Activated T-cell treated with anti-CD3 and anti-CD28 coated beads, Interleukin-2, amount 50 U/mL, for 1 hour (primary cell): Measurements from ENCODE around the gene SRSF6.
"Not testable (repeated sequence)": the region's sequence is repeated elsewhere in the genome, so short reads cannot be mapped to it uniquely, and the experiment has no call there.

ENCODE experiments used
- DNase-seq: peaks from one replicate; pipeline ENCODE4 v3.0.0-alpha.2; 2020

Gene SRSF6

DNA sequence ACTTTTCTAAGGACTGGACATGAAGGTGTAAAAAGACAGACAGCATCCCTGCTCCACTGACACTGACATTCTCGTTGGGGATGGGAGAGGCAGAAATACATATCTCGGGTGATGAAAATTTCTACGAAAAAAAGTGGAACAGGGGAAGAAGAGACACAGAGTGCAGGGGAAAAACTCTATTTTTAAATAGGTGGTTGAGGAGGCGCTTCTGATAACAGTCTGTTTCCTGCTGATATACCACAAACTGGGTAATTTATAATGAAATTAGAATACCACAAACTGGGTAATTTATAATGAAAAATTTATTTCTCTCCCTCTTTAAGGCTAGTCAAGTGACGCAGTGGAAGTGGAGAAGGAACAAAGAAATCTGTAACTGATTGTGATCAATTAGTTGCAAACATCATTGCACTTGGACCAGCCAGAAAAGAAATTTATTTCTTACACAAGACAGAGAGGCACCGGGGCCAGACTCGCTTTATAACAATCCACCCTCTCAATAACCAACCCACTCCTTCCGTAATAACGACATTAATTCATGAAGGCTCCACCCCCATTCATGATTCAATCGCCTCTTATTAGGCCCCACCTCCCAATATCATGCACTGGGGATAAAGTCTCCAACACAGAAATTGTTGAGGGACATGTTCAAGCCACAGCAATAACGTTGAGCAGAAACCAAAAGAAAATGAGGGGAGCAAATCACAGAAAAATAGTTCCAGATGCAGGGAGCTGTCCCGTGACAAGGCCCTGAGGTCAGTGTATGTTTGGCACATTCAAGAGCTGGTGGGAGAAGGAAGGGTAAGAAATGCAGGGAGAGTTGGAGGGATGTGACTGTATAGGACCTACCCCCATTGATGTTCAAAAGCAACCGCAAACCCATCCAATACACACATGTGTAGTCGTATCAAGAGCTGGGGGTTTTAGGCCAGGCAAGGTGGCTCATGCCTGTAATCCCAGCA, 6.6 kb upstream of the SRSF6 start:
- DNase-seq: no peak

DNA sequence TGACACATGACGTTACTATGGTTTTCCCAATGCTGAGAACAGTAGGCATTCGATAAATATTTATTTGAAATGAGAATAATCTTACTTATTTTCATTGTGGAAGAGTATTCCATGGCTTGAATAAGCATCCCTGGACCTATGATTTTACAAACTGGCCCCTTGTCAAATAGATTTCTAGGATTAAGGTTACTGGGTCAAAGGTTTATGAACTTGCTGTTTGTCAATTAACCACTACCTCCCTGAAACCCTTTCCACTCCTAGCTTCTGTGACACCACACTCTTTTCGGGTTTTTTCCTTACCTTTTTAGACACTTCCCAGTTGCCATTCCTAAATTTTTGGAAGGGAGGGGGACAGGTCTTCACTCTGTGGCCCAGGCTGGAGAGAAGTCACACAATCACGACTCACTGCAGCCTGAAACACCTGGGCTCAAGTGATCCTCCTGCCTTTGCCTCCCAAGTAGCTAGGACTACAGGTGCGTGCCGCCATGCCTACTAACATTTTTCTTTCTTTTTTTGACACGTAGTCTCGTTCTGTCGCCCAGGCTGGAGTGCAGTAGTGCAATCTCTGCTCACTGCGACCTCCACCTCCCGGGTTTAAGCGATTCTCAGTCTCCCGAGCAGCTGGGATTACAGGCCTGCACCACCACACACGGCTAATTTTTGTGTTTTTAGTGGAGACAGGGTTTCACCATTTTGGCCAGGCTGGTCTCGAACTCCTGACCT, 5.1 kb upstream of the SRSF6 start:
- no peak for DNase-seq

DNA sequence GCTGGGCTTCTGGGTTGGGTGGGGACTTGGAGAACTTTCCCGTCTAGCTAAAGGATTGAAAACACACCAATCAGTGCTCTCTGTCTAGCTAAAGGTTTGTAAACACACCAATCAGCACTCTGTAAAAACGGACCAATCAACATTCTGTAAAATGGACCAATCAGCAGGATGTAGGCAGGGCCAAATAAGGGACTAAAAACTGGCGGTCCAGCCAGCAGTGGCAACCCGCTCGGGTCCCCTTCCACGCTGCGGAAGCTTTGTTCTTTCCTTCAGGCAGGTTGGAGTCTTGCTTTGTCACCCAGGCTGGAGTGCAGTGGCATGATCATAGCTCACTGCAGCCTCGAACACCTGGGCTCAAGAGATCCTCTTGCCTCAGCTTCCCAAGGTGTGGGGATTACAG, 1.4 kb upstream of the SRSF6 start:
- DNase-seq: not testable (repeated sequence)

DNA sequence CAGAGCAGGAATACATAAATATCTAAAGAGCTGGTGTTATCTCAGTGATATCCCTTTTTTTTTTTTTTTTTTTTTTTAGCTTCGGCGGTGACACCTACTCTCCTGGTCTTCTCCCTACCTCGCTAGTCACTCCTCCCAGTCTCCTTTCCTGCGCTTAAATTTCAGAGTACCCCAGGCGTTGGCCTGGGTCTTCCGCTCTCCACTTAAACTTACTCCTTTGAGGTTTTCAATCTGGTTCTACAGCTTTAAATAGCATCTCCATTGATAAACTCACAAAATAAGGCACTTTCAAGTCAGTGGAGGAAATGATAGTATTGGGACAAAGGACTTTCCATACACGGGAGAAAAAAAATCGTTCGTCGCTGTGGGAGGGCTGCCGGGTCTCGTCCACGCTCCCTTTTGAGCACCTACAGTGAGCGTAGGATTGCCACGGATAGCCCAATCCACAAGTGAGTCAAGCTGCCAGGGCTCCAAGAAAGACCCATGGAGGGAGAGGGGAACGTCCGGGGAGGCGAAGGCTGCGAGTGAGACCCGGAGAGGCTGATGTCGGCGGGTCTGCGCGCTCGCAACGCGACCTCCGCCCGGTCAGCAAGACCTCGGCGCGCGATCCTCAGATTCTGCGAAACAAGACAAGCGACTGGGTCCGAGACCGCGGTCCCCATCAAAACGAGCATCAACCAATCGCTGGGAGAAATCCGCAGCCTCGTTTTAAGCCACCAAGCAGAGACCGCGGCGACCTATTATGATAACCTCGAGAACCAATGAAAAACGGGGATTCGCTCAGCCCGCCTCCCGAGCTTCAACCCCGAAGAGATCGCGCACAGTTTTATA, 672 bp upstream of the SRSF6 start:
- peak; percentile 79 for DNase-seq

DNA sequence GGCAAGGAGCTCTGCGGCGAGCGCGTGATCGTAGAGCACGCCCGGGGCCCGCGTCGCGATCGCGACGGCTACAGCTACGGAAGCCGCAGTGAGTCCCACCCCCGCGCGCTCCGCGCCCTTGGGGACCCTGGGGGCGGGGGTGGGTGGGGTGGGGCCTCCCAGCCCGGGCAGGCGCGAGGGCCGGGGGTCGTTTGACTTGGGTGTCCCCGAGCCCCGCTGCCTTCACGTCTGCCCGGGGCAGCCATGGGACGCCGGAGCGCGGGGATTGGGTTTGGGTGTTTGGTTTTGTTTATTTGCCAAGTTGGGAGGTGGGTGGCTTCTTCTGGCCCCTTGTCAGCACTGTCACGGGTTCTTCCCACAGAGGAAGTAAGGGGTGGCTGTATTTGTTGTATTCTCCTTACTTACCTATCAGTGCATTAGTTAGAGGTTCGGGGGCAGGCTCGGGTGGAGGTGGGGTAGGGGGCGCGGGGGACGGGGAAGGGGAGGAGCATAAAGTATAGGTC, 777 bp downstream of the SRSF6 start:
- no peak for DNase-seq

DNA sequence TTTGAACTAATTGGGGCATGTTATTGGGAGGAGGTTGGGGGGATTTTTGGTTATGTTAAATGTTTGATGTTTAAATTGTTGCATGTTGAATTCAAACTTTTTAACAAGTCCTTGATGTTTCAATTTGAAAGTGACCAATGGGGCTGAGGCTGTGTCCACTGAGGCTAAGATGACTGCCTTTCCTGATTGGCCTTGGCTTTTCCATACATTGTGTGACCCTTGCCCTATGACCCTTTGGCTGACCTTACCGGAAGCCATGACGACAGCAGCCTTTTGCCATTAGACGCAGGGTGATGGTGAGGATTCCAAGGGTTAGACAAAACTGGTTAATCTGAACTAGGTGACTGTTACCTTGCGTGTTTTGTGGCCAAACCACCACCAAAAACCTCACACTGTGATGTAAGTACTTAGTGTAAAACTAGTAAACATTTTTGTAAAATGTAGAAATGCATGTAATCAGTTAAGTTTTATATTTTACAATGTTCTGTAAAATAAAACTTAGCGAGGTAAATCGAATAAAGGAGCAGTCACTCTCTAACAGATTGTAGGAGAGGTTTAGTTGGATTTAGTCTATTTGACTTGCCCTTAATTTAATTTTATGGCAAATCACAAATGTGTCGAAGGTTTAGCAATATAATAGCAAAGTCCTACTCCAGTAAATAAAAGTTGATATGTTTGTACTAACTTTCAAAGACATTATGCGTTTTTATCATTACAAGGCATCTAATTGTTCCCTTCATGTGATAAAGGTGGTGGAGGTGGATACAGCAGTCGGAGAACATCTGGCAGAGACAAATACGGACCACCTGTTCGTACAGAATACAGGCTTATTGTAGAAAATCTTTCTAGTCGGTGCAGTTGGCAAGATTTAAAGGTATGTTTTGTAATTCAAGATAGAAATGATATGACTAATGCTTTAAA, 1.6 kb downstream of the SRSF6 start:
- DNase-seq: no peak

DNA sequence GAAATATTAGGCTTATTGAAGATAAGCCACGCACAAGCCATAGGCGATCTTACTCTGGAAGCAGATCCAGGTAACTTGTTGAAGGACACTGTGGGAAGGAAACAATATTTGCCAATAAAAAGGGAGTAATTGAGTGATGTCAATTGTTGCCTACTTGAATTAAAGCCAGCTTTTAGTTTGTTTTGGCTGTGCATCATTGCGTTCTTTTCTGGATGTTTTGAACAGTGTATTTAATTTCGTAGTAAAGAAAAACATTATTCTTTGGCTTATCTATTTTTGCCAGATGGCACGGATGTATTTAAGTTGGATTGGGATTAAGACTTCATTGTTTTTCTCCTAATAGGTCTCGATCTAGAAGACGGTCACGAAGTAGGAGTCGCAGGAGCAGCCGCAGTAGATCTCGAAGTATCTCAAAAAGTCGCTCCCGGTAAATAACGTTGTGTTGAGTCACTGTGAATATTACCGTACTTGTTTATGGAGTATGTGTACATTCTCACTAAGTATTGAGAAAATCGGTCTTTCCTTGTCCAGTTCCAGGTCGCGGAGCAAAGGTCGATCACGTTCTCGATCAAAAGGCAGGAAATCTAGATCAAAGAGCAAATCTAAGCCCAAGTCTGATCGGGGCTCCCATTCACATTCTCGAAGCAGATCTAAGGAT, 2.6 kb downstream of the SRSF6 start:
- no peak for DNase-seq

DNA sequence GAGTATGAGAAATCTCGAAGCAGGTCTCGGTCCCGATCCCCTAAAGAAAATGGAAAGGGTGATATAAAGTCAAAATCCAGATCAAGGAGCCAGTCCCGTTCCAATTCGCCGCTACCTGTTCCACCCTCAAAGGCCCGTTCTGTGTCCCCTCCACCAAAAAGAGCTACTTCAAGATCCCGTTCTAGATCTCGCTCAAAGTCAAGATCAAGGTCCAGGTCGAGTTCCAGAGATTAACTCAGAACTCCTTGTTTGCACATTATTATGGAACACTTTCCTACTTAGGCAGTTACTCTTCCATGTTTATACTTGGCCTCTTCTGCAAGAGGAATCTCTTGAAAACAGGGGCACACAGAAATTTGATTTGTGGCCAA, 3.1 kb downstream of the SRSF6 start:
- DNase-seq: no peak

DNA sequence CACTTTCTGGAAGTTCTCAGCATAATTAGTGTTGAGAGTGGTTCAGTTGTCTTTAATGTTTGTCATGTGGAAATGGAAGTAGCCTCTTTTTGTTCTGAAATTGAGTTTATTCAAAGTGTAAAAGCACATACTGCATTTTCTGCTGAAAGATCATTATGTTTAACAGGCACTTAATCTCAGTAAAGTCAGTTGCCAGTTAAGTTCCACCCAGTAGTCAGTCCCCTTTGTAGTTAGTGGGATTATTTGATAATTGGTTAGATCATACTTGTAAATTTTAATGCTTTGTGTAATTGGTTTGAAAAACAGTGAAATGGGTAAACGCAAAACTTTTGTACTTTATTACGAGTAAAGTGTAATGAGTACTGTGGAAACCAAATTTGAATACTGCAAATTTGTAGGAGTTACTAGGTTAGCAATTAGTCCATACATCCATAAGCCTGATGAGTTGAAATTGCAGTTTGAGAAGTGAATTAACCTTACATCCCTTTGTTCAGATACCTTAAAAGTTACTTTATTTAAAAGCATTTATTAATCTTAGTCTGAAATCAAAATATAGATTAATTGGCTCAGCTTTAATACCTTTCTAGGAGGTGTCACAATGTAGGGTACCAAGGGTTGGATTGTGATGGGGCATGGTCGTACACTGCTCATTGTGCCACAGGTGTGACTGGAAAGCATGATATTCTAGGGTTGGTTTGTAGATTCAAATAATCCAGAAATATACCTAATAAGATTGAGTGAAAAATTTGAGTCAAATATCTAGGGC, 4.4 kb downstream of the SRSF6 start:
- no peak for DNase-seq

DNA sequence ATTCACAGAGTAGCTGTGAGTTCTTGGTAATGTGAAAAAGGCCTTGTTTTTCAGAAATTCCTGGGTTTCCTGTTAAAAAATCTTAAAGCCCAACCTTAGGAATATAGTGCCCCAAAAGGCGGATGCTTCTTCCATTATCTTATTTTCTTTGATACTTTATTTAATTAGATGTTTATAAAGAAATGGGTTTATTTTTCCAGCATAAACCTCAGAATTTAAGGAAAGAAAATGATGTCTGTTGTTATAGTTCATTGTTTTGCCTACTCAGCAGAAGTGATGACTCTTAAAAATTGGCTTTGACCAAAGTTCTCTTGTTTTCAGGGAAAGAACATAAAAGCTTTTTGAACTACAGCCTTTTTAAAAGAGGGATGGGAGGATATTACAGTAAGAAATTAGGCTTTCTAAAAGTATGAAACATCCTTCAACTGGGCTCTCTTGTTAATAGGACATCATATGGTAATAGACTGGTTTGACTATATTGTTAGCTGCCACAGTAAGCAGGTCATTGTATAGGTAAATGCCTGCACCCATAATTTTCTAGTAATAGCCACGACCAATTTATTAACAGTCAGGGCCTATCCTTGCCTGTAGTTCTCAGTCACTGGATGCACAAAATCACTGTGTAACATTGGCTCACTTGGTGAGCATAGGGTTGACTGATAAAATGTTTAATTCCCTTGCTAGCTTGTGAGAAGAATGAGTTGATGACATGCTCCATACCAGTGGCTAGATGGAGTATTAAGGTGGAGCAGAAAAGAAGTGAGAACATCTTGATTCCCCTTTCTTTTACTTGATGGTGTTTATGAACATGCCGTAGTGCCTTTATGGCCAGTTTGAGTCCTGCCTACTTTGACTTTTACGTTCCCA, 5.2 kb downstream of the SRSF6 start:
- DNase-seq: no peak

DNA sequence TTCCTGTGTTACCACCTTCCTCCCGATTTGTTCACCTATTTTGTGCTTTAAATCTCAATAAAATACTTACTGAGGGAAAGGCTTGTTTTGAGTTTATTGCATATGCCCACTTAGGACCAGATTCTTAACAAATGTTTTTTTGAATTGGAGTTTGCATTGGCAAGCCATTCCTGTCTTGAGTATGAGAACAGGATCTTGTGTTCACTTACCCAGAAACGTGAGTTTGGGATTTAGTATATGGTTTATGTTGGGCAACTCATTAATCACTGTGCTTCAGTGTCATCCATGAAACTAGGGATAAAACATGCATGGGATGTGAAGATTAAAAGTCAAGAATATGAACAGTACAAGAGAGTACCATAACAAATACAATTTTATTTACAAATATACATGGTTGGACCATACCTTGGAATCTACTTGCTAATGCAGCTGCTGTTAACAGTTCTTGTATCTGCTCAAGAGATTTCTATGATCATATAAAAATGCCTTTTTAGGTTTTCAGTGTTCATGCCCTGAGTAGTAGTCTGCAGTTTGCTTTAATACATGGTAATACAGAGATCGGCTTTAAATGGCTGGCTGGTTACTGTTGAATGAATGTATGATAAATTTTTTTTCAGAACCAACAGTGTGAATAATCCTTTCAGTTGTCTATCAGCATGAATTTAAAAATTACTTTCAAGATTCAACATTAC, 6.0 kb downstream of the SRSF6 start:
- no peak for DNase-seq

DNA sequence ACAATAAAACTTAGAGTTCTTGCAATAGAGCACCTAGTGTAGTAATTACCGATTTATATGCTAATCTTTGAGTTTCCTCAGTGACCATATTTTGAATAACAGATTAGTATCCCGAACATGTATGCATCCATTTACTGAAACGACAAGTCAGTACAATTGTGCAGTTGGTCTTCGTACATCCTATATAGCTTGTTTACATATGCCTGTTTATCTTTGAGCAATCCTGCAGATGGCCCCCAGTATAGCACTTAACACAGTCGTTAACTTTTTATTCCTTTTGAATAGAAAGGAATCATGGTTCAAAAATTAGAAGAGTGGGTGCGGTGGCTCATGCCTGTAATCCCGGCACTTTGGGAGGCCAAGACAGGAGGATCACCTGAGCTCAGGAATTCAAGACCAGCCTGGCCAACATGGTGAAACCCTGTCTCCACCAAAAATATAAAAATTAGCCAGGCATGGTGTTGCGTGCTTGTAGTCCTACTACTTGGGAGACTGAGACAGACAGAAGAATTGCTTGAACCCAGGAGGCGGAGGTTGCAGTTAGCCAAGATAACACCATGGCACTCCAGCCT, 6.6 kb downstream of the SRSF6 start:
- no peak for DNase-seq

DNA sequence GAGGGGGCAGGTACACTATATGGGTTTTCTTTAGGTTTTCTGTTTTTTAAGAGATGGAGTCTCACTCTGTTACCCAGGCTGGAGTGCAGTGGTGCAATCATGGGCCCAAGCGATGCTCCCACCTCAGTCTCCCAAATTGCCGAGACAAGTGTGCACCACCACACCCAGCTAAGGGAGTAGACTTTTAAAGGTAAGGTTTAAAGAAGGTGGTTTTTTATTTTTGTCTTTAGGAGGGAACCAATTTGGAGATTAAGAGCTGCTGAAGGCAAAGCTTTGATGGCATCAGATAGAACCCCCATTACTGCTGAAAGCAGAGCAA, 7.9 kb downstream of the SRSF6 start:
- DNase-seq: no peak

DNA sequence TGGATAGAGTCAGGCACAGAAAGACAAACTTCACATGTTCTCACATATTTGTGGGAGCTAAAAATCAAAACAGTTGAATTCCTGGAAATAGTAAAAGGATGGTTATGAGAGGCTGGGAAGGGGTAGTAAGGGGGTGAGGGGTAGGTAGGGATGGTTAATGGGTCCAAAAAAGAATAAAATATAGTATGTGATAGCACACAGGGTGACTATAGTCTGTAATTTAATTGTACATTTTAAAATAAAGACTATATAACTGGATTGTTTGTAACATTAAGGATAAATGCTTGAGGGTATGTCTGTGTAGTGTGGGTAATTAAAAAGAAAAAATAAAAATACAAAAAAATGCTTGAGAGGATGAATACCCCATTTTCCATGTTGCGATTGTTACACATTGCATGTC, 9.9 kb downstream of the SRSF6 start:
- DNase-seq: no peak

DNA sequence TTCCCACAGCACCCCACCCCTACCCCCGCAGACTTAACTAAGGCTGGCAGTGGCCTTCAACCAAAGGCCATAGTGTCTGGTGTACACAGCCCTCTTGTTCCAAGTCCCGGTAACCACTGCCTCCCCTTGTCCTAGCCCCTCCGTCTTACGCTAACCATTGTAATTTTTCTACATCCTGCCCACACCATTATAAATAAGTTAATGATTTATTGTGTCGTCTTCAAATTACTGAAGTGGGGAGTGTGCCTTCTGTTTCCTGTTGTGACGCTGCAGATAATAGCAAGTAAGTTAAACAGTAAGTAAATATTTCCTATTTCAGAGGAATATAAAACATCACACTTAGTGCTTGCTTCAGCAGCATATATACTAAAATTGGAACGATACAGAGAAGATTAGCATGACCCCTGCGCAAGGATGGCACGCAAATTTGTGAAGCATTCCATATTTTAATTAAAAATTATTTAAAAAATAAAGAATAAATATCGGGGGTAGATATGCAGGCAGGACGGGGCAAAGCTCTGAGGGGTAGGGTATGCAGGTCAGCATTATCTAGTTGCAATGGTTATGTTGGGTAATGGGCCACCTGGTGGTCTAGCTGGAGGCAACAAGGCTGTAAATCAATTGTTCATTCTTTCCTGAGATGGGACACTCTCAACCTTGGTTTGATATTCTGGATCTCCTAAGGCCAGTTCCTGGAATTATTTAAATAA, 15.1 kb downstream of the SRSF6 start:
- no peak for DNase-seq

DNA sequence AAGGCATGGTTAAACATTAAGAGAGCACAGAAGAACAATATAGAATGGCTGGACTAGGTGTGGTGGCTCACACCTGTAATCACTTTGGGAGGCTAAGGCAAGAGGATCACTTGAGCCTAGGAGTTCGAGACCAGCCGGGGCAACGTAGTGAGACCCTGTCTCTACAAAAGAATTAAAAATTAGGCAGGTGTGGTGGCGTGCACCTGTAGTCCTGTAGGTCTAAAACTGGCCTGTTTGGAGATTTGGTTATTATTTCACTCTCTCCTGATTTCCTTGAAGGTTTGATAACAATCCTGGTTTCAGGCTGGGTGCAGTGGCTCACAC, 15.6 kb downstream of the SRSF6 start:
- no peak for DNase-seq

DNA sequence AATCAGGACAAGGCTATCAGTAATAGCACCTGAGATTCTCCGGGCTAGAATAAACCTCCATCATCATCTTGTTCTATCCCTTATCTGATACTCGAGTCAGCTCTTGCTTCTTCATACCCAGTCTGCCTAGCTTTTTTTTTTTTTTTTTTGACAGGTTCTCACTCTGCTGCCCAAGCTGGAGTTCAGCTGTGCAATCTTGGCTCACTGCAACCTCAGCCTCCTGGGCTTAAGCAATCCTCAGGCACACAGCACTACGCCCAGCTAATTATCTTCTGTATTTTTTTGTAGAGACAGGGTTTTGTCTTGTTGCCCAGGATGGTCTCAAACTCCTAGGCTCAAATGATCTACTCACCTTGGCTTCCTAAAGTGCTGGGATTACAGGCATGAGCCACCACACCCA, 19.5 kb downstream of the SRSF6 start:
- DNase-seq: no peak

DNA sequence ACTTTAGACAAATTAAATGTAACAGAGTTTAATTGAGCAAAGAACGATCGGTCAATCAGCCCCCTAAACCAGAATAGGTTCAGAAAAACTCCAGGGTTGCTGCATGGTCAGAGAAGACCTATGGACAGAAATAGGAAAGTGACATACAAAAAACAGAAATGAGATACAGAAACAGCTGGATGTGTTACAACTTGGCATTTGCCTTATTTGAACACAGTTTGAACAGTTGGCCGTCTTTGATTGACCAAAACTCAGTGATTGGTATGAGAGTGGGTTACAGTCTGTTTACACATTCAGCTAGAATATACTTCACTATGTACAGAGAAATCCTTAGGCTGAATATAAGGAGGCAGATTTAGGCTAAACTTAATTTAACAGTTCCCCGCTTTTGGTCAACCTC, 19.9 kb downstream of the SRSF6 start:
- no peak for DNase-seq
